K562 (cell line): ENCODE measurements around the gene SLK. TPM values are rescaled to one million over a fixed set of nuclear protein-coding genes. Genes with fewer than 3 reads are reported as not detected.
A peak's percentile ranks its signal among the peaks of the same experiment; 100 is the strongest.

Source experiments
- CBX2 ChIP-seq: fragments of 200-600 bp; sonication (generic); IDR thresholded peaks from one replicate; pipeline ENCODE4 v1.6.1; 2012; ENCODE audit warnings: mild to moderate bottlenecking, low read length, inconsistent platforms; ENCODE audit not compliant: insufficient read depth, poor library complexity, severe bottlenecking
- CREB5 ChIP-seq: fragments of 250-450 bp; sonication (Bioruptor Pico); IDR thresholded peaks from 2 replicates; pipeline ENCODE4 v1.5.0; 2020; ENCODE audit warnings: mild to moderate bottlenecking
- CREBBP ChIP-seq: IDR thresholded peaks from one replicate; pipeline ENCODE4 v1.6.1; 2012; ENCODE audit warnings: low read depth, mild to moderate bottlenecking, control low read depth, inconsistent platforms, low read length
- CXXC5 ChIP-seq: fragments of 250-450 bp; sonication (Bioruptor Pico); IDR thresholded peaks from 2 replicates; pipeline ENCODE4 v1.8.0; 2022; ENCODE audit warnings: inconsistent platforms, mild to moderate bottlenecking, moderate library complexity
- ETV5 ChIP-seq: sonication (generic); formaldehyde crosslinking; IDR thresholded peaks from 2 replicates; pipeline ENCODE4 v1.4.0; 2020; ENCODE audit warnings: low read depth, mild to moderate bottlenecking, missing genetic modification reagents
- FIP1L1 ChIP-seq: fragments of 200-400 bp; formaldehyde crosslinking; IDR thresholded peaks from 2 replicates; pipeline ENCODE4 v1.6.1; 2018; ENCODE audit warnings: mild to moderate bottlenecking, low read depth, low read length; ENCODE audit not compliant: poor library complexity, severe bottlenecking
- FUS ChIP-seq: fragments of 200-400 bp; formaldehyde crosslinking; optimal IDR thresholded peaks from 2 replicates; pipeline ENCODE3; 2017; ENCODE audit warnings: low read depth, low read length
- JUND ChIP-seq, 2 experiments: IDR thresholded peaks; 2 replicates in 1 of 2; 3 replicates in 1 of 2; pipeline ENCODE4 v1.6.1; 2011; ENCODE audit warnings: borderline replicate concordance in 2 of 2, low read depth in 2 of 2, low read length in 2 of 2, improper control_type of control experiment in 1 of 2, missing biosample characterization in 1 of 2, missing genetic modification characterization in 1 of 2, missing genetic modification reagents in 1 of 2
- MEF2D ChIP-seq: conservative IDR thresholded peaks from 2 replicates; pipeline ENCODE4 v1.6.1; 2016; ENCODE audit warnings: low read depth, missing genetic modification characterization, missing compliant biosample characterization
- MLX ChIP-seq, 2 experiments: fragments of 450-650 bp in 1 of 2; sonication (generic) in 1 of 2; formaldehyde crosslinking; conservative IDR thresholded peaks; 2 replicates each; pipeline versions ENCODE4 v1.4.0 to v1.8.1; 2020 to 2022; ENCODE audit warnings: mild to moderate bottlenecking in 1 of 2, missing genetic modification reagents in 1 of 2
- PHF8 ChIP-seq: fragments of 200-600 bp; sonication (generic); IDR thresholded peaks from 2 replicates; pipeline ENCODE4 v1.6.1; 2012; ENCODE audit warnings: mixed run types, mild to moderate bottlenecking, inconsistent platforms, low read length, moderate library complexity, borderline replicate concordance
- RBM15 ChIP-seq: fragments of 200-400 bp; formaldehyde crosslinking; IDR thresholded peaks from 2 replicates; pipeline ENCODE4 v1.6.1; 2018; ENCODE audit warnings: mild to moderate bottlenecking, low read length, moderate library complexity; ENCODE audit not compliant: insufficient read depth
- TARDBP ChIP-seq: fragments of 450-650 bp; IDR thresholded peaks from 2 replicates; pipeline ENCODE4 v1.6.1; 2016
- ZFPM2 ChIP-seq: fragments of 250-450 bp; sonication (Bioruptor Pico); IDR thresholded peaks from 2 replicates; pipeline ENCODE4 v1.5.1; 2022; ENCODE audit warnings: mild to moderate bottlenecking
- ZKSCAN8 ChIP-seq: fragments of 200-800 bp; sonication (Bioruptor generic); IDR thresholded peaks from 2 replicates; pipeline ENCODE4 v1.6.1; 2016; ENCODE audit warnings: missing genetic modification characterization, missing compliant biosample characterization
- ZNF184 ChIP-seq: sonication (generic); formaldehyde crosslinking; IDR thresholded peaks from 2 replicates; pipeline ENCODE4 v1.5.0; 2020; ENCODE audit warnings: missing genetic modification reagents
- ZNF592 ChIP-seq: fragments of 450-650 bp; IDR thresholded peaks from 2 replicates; pipeline ENCODE4 v1.6.1; 2017; ENCODE audit warnings: antibody characterized with exemption, mild to moderate bottlenecking
- ZNF707 ChIP-seq: fragments of 250-450 bp; sonication (Bioruptor Pico); conservative IDR thresholded peaks from 2 replicates; pipeline ENCODE4 v1.8.0; 2022; ENCODE audit warnings: inconsistent platforms, mild to moderate bottlenecking, moderate library complexity
- polyA plus RNA-seq, 8 experiments: library from polyadenylated mRNA; depleted of rRNA in 4 of 8; stranded (reverse) in 5 of 8; unstranded in 3 of 8; fragments of >200 nt; fragmentation: Nextera tagmentation in 2 of 8; fragmentation: Illumina TruSeq in 1 of 8; extraction: Ambion mirVana in 2 of 8; extraction: Trizol in 1 of 8; gene quantifications; 2 replicates each; pipeline versions ENCODE4 v1.2.1 to v1.2.3, GENCODE V29; 2011 to 2014; ENCODE audit warnings: inconsistent platforms in 1 of 8, missing spikeins in 1 of 8
- total RNA-seq, 7 experiments: library from RNA; depleted of rRNA in 6 of 7; stranded (reverse); fragments of >200 nt in 6 of 7; fragmentation: Illumina TruSeq in 2 of 7; extraction: Trizol in 2 of 7; gene quantifications; 2 replicates each; pipeline versions ENCODE4 v1.2.1 to v1.2.3, GENCODE V29; 2011 to 2021; ENCODE audit warnings: low replicate concordance in 1 of 7
- TF ChIP-seq, protein P1 (sequence below): fragments of 250-450 bp; sonication (Bioruptor Pico); IDR thresholded peaks from 2 replicates; pipeline ENCODE4 v1.8.0; 2022; ENCODE audit warnings: inconsistent platforms

SLK gene
- total and polyA plus RNA-seq, 9 of the 15 experiments (the other 6 are each of a cell fraction or from before 2014, with no cell fraction given): 8.2 to 40.0 (median 23.4) TPM

- TF ChIP-seq ZKSCAN8 (CRISPR knock-in tag) (no peak; the same call in 1 of the 2 replicates), ZFPM2 (CRISPR knock-in tag) (no peak), MEF2D (tag) (no peak), CREB5 (no peak), FUS (no peak), RBM15 (no peak), CREBBP (no peak), ZNF184 (CRISPR knock-in tag) (no peak), FIP1L1 (no peak), ZNF592 (no peak), ZNF707 (CRISPR knock-in tag) (no peak), JUND (IDR thresholded peaks at IDR 0.05; ENCODE audit: borderline replicate concordance, low read depth, low read length) (no peak), JUND (tag; IDR thresholded peaks at IDR 0.05; ENCODE audit: borderline replicate concordance, low read depth, low read length) (no peak), TARDBP (no peak), CXXC5 (CRISPR knock-in tag) (peak; percentile 83), ETV5 (CRISPR knock-in tag) (no peak; the same call in 1 of the 2 replicates), MLX (CRISPR knock-in tag; conservative IDR thresholded peaks at IDR 0.05) (no peak), CBX2 (no peak), PHF8 (peak; percentile 74; the same call in 1 of the 2 replicates)
- TF ChIP-seq, protein P1, sequence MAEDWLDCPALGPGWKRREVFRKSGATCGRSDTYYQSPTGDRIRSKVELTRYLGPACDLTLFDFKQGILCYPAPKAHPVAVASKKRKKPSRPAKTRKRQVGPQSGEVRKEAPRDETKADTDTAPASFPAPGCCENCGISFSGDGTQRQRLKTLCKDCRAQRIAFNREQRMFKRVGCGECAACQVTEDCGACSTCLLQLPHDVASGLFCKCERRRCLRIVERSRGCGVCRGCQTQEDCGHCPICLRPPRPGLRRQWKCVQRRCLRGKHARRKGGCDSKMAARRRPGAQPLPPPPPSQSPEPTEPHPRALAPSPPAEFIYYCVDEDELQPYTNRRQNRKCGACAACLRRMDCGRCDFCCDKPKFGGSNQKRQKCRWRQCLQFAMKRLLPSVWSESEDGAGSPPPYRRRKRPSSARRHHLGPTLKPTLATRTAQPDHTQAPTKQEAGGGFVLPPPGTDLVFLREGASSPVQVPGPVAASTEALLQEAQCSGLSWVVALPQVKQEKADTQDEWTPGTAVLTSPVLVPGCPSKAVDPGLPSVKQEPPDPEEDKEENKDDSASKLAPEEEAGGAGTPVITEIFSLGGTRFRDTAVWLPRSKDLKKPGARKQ (CRISPR knock-in tag): no peak
Measured at GRCh38 chr10:103966671-103967447, at the start of gene SLK (continued).
